ENCODE measurements around the gene GNAO1.

GRCh38 chr16:56227936-56228335, 36.6 kb downstream of the GNAO1 start:
- TF ChIP-seq, protein P1, sequence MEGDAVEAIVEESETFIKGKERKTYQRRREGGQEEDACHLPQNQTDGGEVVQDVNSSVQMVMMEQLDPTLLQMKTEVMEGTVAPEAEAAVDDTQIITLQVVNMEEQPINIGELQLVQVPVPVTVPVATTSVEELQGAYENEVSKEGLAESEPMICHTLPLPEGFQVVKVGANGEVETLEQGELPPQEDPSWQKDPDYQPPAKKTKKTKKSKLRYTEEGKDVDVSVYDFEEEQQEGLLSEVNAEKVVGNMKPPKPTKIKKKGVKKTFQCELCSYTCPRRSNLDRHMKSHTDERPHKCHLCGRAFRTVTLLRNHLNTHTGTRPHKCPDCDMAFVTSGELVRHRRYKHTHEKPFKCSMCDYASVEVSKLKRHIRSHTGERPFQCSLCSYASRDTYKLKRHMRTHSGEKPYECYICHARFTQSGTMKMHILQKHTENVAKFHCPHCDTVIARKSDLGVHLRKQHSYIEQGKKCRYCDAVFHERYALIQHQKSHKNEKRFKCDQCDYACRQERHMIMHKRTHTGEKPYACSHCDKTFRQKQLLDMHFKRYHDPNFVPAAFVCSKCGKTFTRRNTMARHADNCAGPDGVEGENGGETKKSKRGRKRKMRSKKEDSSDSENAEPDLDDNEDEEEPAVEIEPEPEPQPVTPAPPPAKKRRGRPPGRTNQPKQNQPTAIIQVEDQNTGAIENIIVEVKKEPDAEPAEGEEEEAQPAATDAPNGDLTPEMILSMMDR (IDR thresholded peaks at IDR 0.05 in 2 of 3, conservative IDR thresholded peaks at IDR 0.05 in 1 of 3; ENCODE audit: insufficient read depth in 2 of 3, low read depth in 1 of 3, low read length in 3 of 3), result no peak
- TF ChIP-seq BHLHE40 (IDR thresholded peaks at IDR 0.05; ENCODE audit: low read length) (no peak), ZNF121 (CRISPR knock-in tag; conservative IDR thresholded peaks at IDR 0.05) (no peak), NKRF (IDR thresholded peaks at IDR 0.05; ENCODE audit: borderline replicate concordance) (no peak), USF1 (CRISPR knock-in tag; IDR thresholded peaks at IDR 0.05) (no peak), STAT6 (CRISPR knock-in tag; IDR thresholded peaks at IDR 0.05) (no peak), HDGF (IDR thresholded peaks at IDR 0.05) (no peak), BRD4 (IDR thresholded peaks at IDR 0.05) (no peak), E2F4 (CRISPR knock-in tag; IDR thresholded peaks at IDR 0.05; ENCODE audit: low read depth) (no peak)
- TF ChIP-seq, protein P2, sequence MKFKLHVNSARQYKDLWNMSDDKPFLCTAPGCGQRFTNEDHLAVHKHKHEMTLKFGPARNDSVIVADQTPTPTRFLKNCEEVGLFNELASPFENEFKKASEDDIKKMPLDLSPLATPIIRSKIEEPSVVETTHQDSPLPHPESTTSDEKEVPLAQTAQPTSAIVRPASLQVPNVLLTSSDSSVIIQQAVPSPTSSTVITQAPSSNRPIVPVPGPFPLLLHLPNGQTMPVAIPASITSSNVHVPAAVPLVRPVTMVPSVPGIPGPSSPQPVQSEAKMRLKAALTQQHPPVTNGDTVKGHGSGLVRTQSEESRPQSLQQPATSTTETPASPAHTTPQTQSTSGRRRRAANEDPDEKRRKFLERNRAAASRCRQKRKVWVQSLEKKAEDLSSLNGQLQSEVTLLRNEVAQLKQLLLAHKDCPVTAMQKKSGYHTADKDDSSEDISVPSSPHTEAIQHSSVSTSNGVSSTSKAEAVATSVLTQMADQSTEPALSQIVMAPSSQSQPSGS (CRISPR knock-in tag; IDR thresholded peaks at IDR 0.05), result no peak
